DND-41 (cell line): Measurements from ENCODE around the gene DNM3.
A peak's percentile ranks its signal among the peaks of the same experiment; 100 is the strongest.

Experiments used
- ATAC-seq: fragments of 200-7000 bp; cut with Tn5 transposase; 3 replicates; pipeline ENCODE4 v1.9.1; 2021; ENCODE audit warnings: low read depth; ENCODE audit not compliant: insufficient read depth
- DNase-seq: peaks from one replicate; pipeline ENCODE4 v3.0.0-alpha.2; 2020
- H2AFZ ChIP-seq: 2 replicates; pipeline ENCODE4 v1.6.0; 2012; ENCODE audit warnings: low read depth, low read length
- H3K27ac ChIP-seq: 2 replicates; pipeline ENCODE4 v1.5.1; 2012; ENCODE audit warnings: low read length, inconsistent platforms
- H3K27me3 ChIP-seq: fragments of 200-600 bp; sonication (generic); 2 replicates; pipeline ENCODE4 v1.6.0; 2012; ENCODE audit warnings: low read length, mild to moderate bottlenecking, inconsistent platforms; ENCODE audit not compliant: insufficient read depth, poor library complexity
- H3K36me3 ChIP-seq: 2 replicates; pipeline ENCODE4 v1.5.1; 2012; ENCODE audit warnings: low read length, inconsistent platforms; ENCODE audit not compliant: insufficient read depth
- H3K4me1 ChIP-seq: 2 replicates; pipeline ENCODE4 v1.5.1; 2012; ENCODE audit warnings: mild to moderate bottlenecking, low read length; ENCODE audit not compliant: insufficient read depth
- H3K4me2 ChIP-seq: 2 replicates; pipeline ENCODE4 v1.6.0; 2012; ENCODE audit warnings: mild to moderate bottlenecking, moderate library complexity, low read length, inconsistent platforms; ENCODE audit not compliant: insufficient read depth
- H3K4me3 ChIP-seq, 2 experiments: fragments of 200-600 bp in 1 of 2; shearing (Covaris generic) in 1 of 2; 2 replicates each; pipeline ENCODE4 v1.5.1; 2012 to 2016; ENCODE audit warnings: inconsistent platforms in 2 of 2, low read length in 2 of 2, mild to moderate bottlenecking in 2 of 2, low read depth in 1 of 2, moderate library complexity in 1 of 2
- H3K79me2 ChIP-seq: 2 replicates; pipeline ENCODE4 v1.6.0; 2012; ENCODE audit warnings: low read length, inconsistent platforms; ENCODE audit not compliant: insufficient read depth
- H3K9ac ChIP-seq: 2 replicates; pipeline ENCODE4 v1.6.0; 2012; ENCODE audit warnings: low read depth, mild to moderate bottlenecking, inconsistent platforms, low read length, moderate library complexity
- H3K9me3 ChIP-seq: 2 replicates; pipeline ENCODE4 v1.5.1; 2012; ENCODE audit warnings: low read length, moderate library complexity, mild to moderate bottlenecking, inconsistent platforms; ENCODE audit not compliant: insufficient read depth, severe bottlenecking
- H4K20me1 ChIP-seq: 2 replicates; pipeline ENCODE4 v1.6.0; 2012; ENCODE audit warnings: low read length; ENCODE audit not compliant: insufficient read depth
- EZH2 ChIP-seq: IDR thresholded peaks from 3 replicates; pipeline ENCODE4 v1.6.1; 2012; ENCODE audit warnings: borderline replicate concordance, low read depth, mild to moderate bottlenecking, moderate library complexity, low read length, inconsistent platforms; ENCODE audit not compliant: severe bottlenecking
- TF ChIP-seq, protein P1 (sequence below): IDR thresholded peaks from 2 replicates; pipeline ENCODE4 v1.5.1; 2012; ENCODE audit warnings: borderline replicate concordance, low read length, moderate library complexity, mild to moderate bottlenecking; ENCODE audit not compliant: poor library complexity, severe bottlenecking; ENCODE audit errors: extremely low read depth

Gene DNM3

DNA sequence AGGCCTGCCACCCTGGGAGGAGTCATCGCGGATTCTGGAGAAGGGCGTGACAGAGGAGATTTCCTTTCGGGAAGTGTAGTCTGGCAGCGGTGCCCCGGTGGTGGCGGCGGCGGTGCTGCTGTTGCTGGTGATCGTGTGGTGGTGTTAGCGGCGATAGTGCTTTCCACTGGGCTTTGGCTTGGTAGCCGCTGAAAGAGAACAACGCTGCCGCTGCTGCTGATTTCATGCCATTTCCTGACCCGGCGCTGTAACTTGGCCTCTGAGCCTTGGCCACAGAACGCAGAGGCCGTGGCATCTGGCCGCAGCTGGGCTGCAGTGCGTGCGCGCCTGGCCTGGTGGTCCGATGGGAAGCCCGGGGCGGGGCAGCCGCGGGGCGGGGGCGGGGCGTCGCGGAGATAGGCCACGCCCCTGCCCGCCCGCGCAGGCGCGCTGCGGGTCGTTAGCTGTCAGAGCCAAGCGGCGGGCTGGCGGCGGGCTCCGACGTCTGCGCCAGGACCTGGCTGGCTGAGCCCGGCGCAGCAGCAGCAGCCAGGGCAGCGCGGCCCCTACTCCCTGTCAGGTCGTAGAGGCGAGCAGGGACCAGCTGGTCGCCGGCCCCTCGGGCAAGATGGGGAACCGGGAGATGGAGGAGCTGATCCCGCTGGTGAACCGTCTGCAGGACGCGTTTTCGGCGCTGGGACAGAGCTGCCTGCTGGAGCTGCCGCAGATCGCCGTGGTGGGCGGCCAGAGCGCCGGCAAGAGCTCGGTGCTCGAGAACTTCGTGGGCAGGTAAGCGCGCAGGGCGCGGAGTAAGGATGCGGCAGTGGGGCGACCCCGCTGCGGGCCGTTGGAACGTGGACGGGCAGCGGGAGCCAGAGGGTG, at the start of gene DNM3:
Gene DNM3, plus strand, starts transcription at position 449 of the 861 bp plus-strand sequence. Its CDS starts 159 bp downstream, at position 608.
- Histone ChIP-seq H3K27me3 (no peaks in the 10 kb centered on the region), H4K20me1 (no peaks in the 10 kb centered on the region), H3K4me3 (no peak within 1 kb of the TSS), H3K4me1 (no peaks in the 10 kb centered on the region), H3K79me2 (no peaks in the 10 kb centered on the region), H2AFZ (no peak within 1 kb of the TSS), H3K9ac (no peak within 1 kb of the TSS), H3K27ac (no peak within 1 kb of the TSS), H3K4me2 (no peak within 1 kb of the TSS), H3K36me3 (no peaks in the 10 kb centered on the region), H3K9me3 (no peaks in the 10 kb centered on the region)
- ATAC-seq (no peak), DNase-seq (no peak)
- TF ChIP-seq EZH2 = no peak

DNA sequence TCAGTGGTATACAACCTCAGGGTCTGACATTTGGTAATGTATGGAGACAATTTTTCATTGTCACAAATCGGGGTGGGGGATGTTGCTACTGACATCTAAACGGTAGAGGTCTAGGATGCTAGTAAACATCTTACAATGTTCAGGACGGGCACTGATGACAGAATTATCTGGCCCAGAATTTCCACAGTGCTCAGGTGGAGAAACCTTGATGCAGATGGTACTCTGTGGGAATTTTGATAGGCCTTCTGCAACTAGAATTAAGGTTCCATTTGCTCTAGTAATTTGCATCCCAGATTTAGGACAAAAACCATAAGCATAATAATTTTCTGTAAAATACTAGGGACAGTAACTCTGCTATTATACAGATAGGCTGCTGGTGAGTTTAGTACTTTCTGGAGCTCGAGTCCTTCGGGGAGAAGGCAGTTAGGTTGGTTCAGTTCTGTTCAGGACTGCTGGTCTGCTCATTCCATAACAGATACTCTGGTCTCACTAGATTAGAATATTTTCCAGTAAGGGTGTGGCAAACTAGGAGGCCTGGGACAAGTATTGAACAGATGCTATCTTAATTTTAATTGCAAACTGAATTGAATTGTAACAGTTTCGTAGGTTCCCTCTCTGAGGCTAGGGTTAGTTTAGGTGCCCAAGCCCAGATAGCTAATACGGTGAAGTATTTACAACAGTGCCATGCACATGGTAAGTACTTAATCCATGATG, 48.5 kb upstream of the DNM3 start:
- Histone ChIP-seq H2AFZ (no peak overlapping the region), H3K9ac (no peak overlapping the region), H3K27ac (no peak overlapping the region), H3K4me2 (no peak overlapping the region), H3K79me2 (0 out of 2 replicates have a peak, but pooled peaks cover 4% of the 10 kb centered on the region), H3K36me3 (peaks cover 98% of the 10 kb centered on the region), H3K4me3 (no peak overlapping the region), H4K20me1 (no peaks in the 10 kb centered on the region; the same call in 1 of the 2 replicates), H3K27me3 (no peaks in the 10 kb centered on the region), H3K9me3 (no peaks in the 10 kb centered on the region), H3K4me1 (no peaks in the 10 kb centered on the region)
- no peak for DNase-seq
- no peak for ATAC-seq
- TF ChIP-seq, protein P1, sequence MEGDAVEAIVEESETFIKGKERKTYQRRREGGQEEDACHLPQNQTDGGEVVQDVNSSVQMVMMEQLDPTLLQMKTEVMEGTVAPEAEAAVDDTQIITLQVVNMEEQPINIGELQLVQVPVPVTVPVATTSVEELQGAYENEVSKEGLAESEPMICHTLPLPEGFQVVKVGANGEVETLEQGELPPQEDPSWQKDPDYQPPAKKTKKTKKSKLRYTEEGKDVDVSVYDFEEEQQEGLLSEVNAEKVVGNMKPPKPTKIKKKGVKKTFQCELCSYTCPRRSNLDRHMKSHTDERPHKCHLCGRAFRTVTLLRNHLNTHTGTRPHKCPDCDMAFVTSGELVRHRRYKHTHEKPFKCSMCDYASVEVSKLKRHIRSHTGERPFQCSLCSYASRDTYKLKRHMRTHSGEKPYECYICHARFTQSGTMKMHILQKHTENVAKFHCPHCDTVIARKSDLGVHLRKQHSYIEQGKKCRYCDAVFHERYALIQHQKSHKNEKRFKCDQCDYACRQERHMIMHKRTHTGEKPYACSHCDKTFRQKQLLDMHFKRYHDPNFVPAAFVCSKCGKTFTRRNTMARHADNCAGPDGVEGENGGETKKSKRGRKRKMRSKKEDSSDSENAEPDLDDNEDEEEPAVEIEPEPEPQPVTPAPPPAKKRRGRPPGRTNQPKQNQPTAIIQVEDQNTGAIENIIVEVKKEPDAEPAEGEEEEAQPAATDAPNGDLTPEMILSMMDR = no peak
- no peak for TF ChIP-seq EZH2

DNA sequence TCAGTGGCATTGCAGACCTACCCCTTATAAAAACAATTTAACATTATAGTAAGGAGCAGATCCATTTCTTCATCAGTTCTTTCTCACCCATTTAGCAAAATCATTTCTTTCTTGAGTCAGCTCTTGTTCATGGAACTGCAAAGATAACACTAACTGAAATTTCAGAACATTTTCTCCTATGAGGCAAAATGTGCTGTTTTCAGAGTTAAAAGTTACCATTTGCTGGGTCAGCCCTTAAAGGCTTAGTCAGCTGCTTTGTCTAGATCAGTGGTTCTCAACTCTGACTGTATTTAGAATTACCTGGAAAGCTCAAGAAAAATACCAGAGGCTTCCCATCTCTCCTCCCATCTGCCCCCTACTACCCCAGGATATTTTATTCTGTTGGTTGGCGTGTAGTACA, 47.7 kb upstream of the DNM3 start:
- Histone ChIP-seq H3K79me2 (0 out of 2 replicates have a peak, but pooled peaks cover 4% of the 10 kb centered on the region), H3K4me1 (no peaks in the 10 kb centered on the region), H3K27ac (no peak overlapping the region), H3K27me3 (no peaks in the 10 kb centered on the region), H3K4me2 (no peak overlapping the region), H4K20me1 (no peaks in the 10 kb centered on the region; the same call in 1 of the 2 replicates), H3K36me3 (peaks cover 97% of the 10 kb centered on the region), H3K9ac (no peak overlapping the region), H2AFZ (no peak overlapping the region), H3K9me3 (no peaks in the 10 kb centered on the region), H3K4me3 (no peak overlapping the region)
- TF ChIP-seq, protein P1 = no peak
- TF ChIP-seq EZH2 = no peak
- DNase-seq = no peak
- ATAC-seq = no peak

DNA sequence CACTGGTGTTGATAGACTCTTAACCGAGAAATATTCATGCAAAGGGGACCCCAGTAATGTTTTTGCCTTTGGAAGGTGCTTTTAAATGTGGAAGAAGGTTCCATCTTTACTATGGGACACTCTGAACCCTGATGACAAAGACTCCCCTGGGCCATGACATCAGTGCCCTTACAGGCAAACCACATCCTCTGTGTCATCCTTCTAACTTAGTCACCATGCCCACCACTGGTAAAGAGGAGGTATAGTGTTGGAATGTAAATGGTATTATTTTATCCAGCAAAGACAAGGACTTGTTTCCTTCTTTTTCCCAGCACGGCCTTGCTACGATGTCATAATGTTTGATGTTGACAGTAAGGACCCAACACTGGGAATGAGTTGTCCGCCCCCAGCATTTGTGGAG, 47.2 kb upstream of the DNM3 start:
- no peaks in the 10 kb centered on the region for H3K27me3 ChIP-seq
- H3K79me2 ChIP-seq = 0 out of 2 replicates have a peak, but pooled peaks cover 4% of the 10 kb centered on the region
- no peak overlapping the region for H3K4me2 ChIP-seq
- no peaks in the 10 kb centered on the region; the same call in 1 of the 2 replicates for H4K20me1 ChIP-seq
- H3K27ac ChIP-seq = no peak overlapping the region
- peaks cover 93% of the 10 kb centered on the region for H3K36me3 ChIP-seq
- ATAC-seq (peak; percentile 86), DNase-seq (peak; percentile 18)
- TF ChIP-seq EZH2 = no peak
- TF ChIP-seq, protein P1 = no peak
- H3K9me3 ChIP-seq = no peaks in the 10 kb centered on the region
- H3K4me1 ChIP-seq = no peaks in the 10 kb centered on the region
- H3K4me3 ChIP-seq = no peak overlapping the region
- H2AFZ ChIP-seq = no peak overlapping the region
- no peak overlapping the region for H3K9ac ChIP-seq
